HEK293 (cell line): ENCODE measurements around the gene CCDC57.

Source experiments
- CTCF ChIA-PET: fragments of 350-600 bp; formaldehyde crosslinking; extraction: SDS; loops from one replicate; lab custom pipeline; 2021; ENCODE audit warnings: antibody characterized with exemption; lab: Yijun Ruan, JAX
- POLR2A ChIA-PET: fragments of 300-600 bp; formaldehyde crosslinking; extraction: SDS; loops from one replicate; lab custom pipeline; 2020; ENCODE audit warnings: antibody characterized with exemption, inconsistent platforms; lab: Yijun Ruan, JAX
- H3K27ac ChIP-seq: fragments of 200-500 bp; sonication (Bioruptor generic); 2 replicates; pipeline ENCODE4 v1.5.1; 2014; ENCODE audit warnings: low read depth, low read length, control low read depth, inconsistent platforms; ENCODE audit errors: extremely low read depth
- H3K36me3 ChIP-seq, 2 experiments: fragments of 200-500 bp in 1 of 2; sonication (Bioruptor generic) in 1 of 2; 1 replicate in 1 of 2; 2 replicates in 1 of 2; pipeline ENCODE4 v1.5.1; 2014 to 2017; ENCODE audit warnings: inconsistent platforms in 2 of 2, low read length in 2 of 2; ENCODE audit not compliant: control insufficient read depth in 2 of 2, insufficient read depth in 1 of 2
- H3K4me1 ChIP-seq: fragments of 200-500 bp; sonication (Bioruptor generic); 2 replicates; pipeline ENCODE4 v1.5.1; 2014; ENCODE audit warnings: mild to moderate bottlenecking, low read length, inconsistent platforms; ENCODE audit not compliant: control insufficient read depth, insufficient read depth
- H3K4me3 ChIP-seq: 2 replicates; pipeline ENCODE4 v1.5.1; 2011; ENCODE audit warnings: low read depth, mild to moderate bottlenecking, control low read depth, low read length, moderate library complexity
- H3K9me3 ChIP-seq: fragments of 200-500 bp; sonication (Bioruptor generic); 2 replicates; pipeline ENCODE4 v1.5.1; 2014; ENCODE audit warnings: low read depth, low read length, inconsistent platforms; ENCODE audit not compliant: control insufficient read depth, insufficient read depth
- ATF2 ChIP-seq: fragments of 450-650 bp; formaldehyde crosslinking; IDR thresholded peaks from 2 replicates; pipeline ENCODE4 v1.5.1; 2016; ENCODE audit warnings: missing biosample characterization, missing genetic modification characterization, low read depth
- BCL11A ChIP-seq: fragments of 450-650 bp; formaldehyde crosslinking; IDR thresholded peaks from 2 replicates; pipeline ENCODE4 v1.5.1; 2016; ENCODE audit warnings: low read depth, missing biosample characterization, missing genetic modification characterization
- ELK4 ChIP-seq: IDR thresholded peaks from 2 replicates; pipeline ENCODE4 v1.6.1; 2011; ENCODE audit warnings: mild to moderate bottlenecking, low read depth, low read length, borderline replicate concordance
- GLIS1 ChIP-seq: fragments of 450-650 bp; formaldehyde crosslinking; IDR thresholded peaks from 2 replicates; pipeline ENCODE4 v1.5.1; 2016; ENCODE audit warnings: missing biosample characterization, missing genetic modification characterization
- HOXA7 ChIP-seq: sonication (generic); formaldehyde crosslinking; IDR thresholded peaks from 2 replicates; pipeline ENCODE4 v1.8.1; 2022; ENCODE audit warnings: missing genetic modification reagents, borderline replicate concordance
- HOXD13 ChIP-seq: sonication (generic); formaldehyde crosslinking; IDR thresholded peaks from 2 replicates; pipeline ENCODE4 v1.8.0; 2022; ENCODE audit warnings: missing genetic modification reagents, borderline replicate concordance
- KLF1 ChIP-seq: fragments of 450-650 bp; formaldehyde crosslinking; IDR thresholded peaks from 2 replicates; pipeline ENCODE4 v1.5.1; 2016; ENCODE audit warnings: missing biosample characterization, missing genetic modification characterization
- KLF7 ChIP-seq: fragments of 450-650 bp; formaldehyde crosslinking; IDR thresholded peaks from 2 replicates; pipeline ENCODE4 v1.5.1; 2016; ENCODE audit warnings: missing biosample characterization, missing genetic modification characterization, borderline replicate concordance
- PBX3 ChIP-seq: sonication (generic); formaldehyde crosslinking; IDR thresholded peaks from 2 replicates; pipeline ENCODE4 v1.8.1; 2022; ENCODE audit warnings: mild to moderate bottlenecking, moderate library complexity, missing genetic modification reagents
- WT1 ChIP-seq: fragments of 450-650 bp; formaldehyde crosslinking; IDR thresholded peaks from 2 replicates; pipeline ENCODE4 v1.5.1; 2016; ENCODE audit warnings: missing biosample characterization, missing genetic modification characterization
- ZBTB1 ChIP-seq: fragments of 450-650 bp; formaldehyde crosslinking; IDR thresholded peaks from 2 replicates; pipeline ENCODE4 v1.5.1; 2016; ENCODE audit warnings: missing biosample characterization, missing genetic modification characterization
- ZNF155 ChIP-seq: fragments of 450-650 bp; formaldehyde crosslinking; IDR thresholded peaks from 2 replicates; pipeline ENCODE4 v1.5.1; 2016; ENCODE audit warnings: missing biosample characterization, missing genetic modification characterization
- ZNF184 ChIP-seq: fragments of 450-650 bp; IDR thresholded peaks from 2 replicates; pipeline ENCODE4 v1.5.1; 2018; ENCODE audit warnings: missing biosample characterization, mild to moderate bottlenecking, missing genetic modification characterization
- ZNF19 ChIP-seq: fragments of 450-650 bp; formaldehyde crosslinking; IDR thresholded peaks from 2 replicates; pipeline ENCODE4; 2016; ENCODE audit warnings: missing biosample characterization, missing genetic modification characterization, low read depth
- ZNF239 ChIP-seq: fragments of 450-650 bp; formaldehyde crosslinking; IDR thresholded peaks from 2 replicates; pipeline ENCODE4 v1.5.1; 2016; ENCODE audit warnings: missing biosample characterization, missing genetic modification characterization
- ZNF26 ChIP-seq: fragments of 450-650 bp; formaldehyde crosslinking; IDR thresholded peaks from 2 replicates; pipeline ENCODE4 v1.5.1; 2016; ENCODE audit warnings: missing biosample characterization, missing genetic modification characterization
- ZNF366 ChIP-seq: fragments of 450-650 bp; formaldehyde crosslinking; conservative IDR thresholded peaks from 2 replicates; pipeline ENCODE4 v1.5.1; 2016; ENCODE audit warnings: missing biosample characterization, missing genetic modification characterization
- ZNF473 ChIP-seq: fragments of 450-650 bp; formaldehyde crosslinking; IDR thresholded peaks from 2 replicates; pipeline ENCODE4 v1.5.1; 2017; ENCODE audit warnings: missing biosample characterization, missing genetic modification characterization
- ZNF513 ChIP-seq: fragments of 450-650 bp; IDR thresholded peaks from 2 replicates; pipeline ENCODE4 v1.5.1; 2018; ENCODE audit warnings: missing biosample characterization, missing genetic modification characterization
- ZNF596 ChIP-seq: fragments of 450-650 bp; IDR thresholded peaks from 2 replicates; pipeline ENCODE4 v1.5.0; 2018; ENCODE audit warnings: missing biosample characterization, mild to moderate bottlenecking, missing genetic modification characterization, moderate library complexity
- ZNF645 ChIP-seq: fragments of 450-650 bp; formaldehyde crosslinking; IDR thresholded peaks from 2 replicates; pipeline ENCODE4; 2016; ENCODE audit warnings: missing biosample characterization, missing genetic modification characterization

CCDC57 gene

GRCh38 chr17:82082456-82082855 lies 130.2 kb downstream of the CCDC57 start:
- POLR2A ChIA-PET: interaction anchor here (0.8 to 1.9 kb wide), 2 partner anchors 9 to 24 kb away, joined by 3 to 5 read pairs; no protein-coding TSS in a partner anchor
- no peaks in the 10 kb centered on the region for H3K9me3 ChIP-seq
- TF ChIP-seq ZNF596 (tag by site-specific recombination) (no peak), ZNF366 (tag by site-specific recombination) (no peak), HOXD13 (CRISPR knock-in tag) (no peak), ELK4 (no peak), KLF1 (tag by site-specific recombination) (no peak), ZNF184 (tag by site-specific recombination) (no peak), ZBTB1 (tag by site-specific recombination) (no peak), ZNF26 (no peak), BCL11A (tag by site-specific recombination) (no peak), KLF7 (tag by site-specific recombination) (no peak), ZNF239 (no peak)
- no peak overlapping the region for H3K27ac ChIP-seq
- H3K4me3 ChIP-seq: no peak overlapping the region
- no peaks in the 10 kb centered on the region for H3K4me1 ChIP-seq
- peaks cover 23 to 97% of the 10 kb centered on the region in 2 experiments for H3K36me3 ChIP-seq
- CTCF ChIA-PET: interaction anchor here (0.8 kb wide), 1 partner anchor 158 kb away, joined by 4 read pairs; no protein-coding TSS in a partner anchor

GRCh38 chr17:82081966-82082365 lies 130.7 kb downstream of the CCDC57 start:
- no peaks in the 10 kb centered on the region for H3K4me1 ChIP-seq
- TF ChIP-seq GLIS1 (no peak), ZNF155 (tag by site-specific recombination) (no peak), HOXA7 (no peak), WT1 (tag by site-specific recombination) (no peak), ZNF645 (tag by site-specific recombination) (no peak), ZNF473 (tag by site-specific recombination) (no peak), ZNF19 (tag by site-specific recombination) (no peak), ATF2 (tag by site-specific recombination) (no peak), PBX3 (no peak), ZNF513 (tag by site-specific recombination) (no peak)
- peaks cover 21 to 95% of the 10 kb centered on the region in 2 experiments for H3K36me3 ChIP-seq
- ChIA-PET POLR2A (interaction anchor here (0.7 to 1.9 kb wide), 4 partner anchors 9 to 24 kb away, joined by 3 to 5 read pairs (median 3); no protein-coding TSS in a partner anchor), CTCF (interaction anchor here (0.7 to 0.8 kb wide), 2 partner anchors 13 to 157 kb away, joined by 3 to 4 read pairs; no protein-coding TSS in a partner anchor)
- no peak overlapping the region for H3K27ac ChIP-seq
- no peak overlapping the region for H3K4me3 ChIP-seq
- H3K9me3 ChIP-seq: no peaks in the 10 kb centered on the region
